ENCODE data around the gene GRIK4. TPM values are rescaled to one million over a fixed set of nuclear protein-coding genes. Genes with fewer than 3 reads are reported as not detected.

The GRIK4 gene
- total and polyA plus RNA-seq, 2 donors (not counting 1 experiment from before 2014, with no cell fraction given): 0.12 to 0.27 TPM

- Histone ChIP-seq H3K4me3 (ENCODE audit: control extremely low read depth in 1 of 5, extremely low read depth in 1 of 5, insufficient read depth in 1 of 5, low read depth in 2 of 5, low read length in 4 of 5) (no peak overlapping the region), H3K27ac (ENCODE audit: low read length in 2 of 2) (no peak overlapping the region), H2AFZ (ENCODE audit: insufficient read depth, low read depth, low read length, poor library complexity, severe bottlenecking) (no peak overlapping the region), H3K4me2 (replicated peaks; ENCODE audit: low read depth, low read length, poor library complexity, severe bottlenecking) (no peak overlapping the region), H3K9me3 (ENCODE audit: control extremely low read depth in 1 of 3, control insufficient read depth in 2 of 3, insufficient read depth in 1 of 3, low read length in 2 of 3) (no peaks in the 10 kb centered on the region), H3K79me2 (ENCODE audit: control insufficient read depth, insufficient read depth, low read length) (no peaks in the 10 kb centered on the region), H3K36me3 (replicated peaks in 1 of 2; ENCODE audit: control extremely low read depth in 1 of 2, control insufficient read depth in 1 of 2, extremely low read depth in 1 of 2, insufficient read depth in 2 of 2, low read length in 1 of 2) (no peaks in the 10 kb centered on the region), H3K9ac (ENCODE audit: low read length) (no peak overlapping the region), H3K27me3 (replicated peaks in 1 of 4; ENCODE audit: control extremely low read depth in 1 of 4, control insufficient read depth in 3 of 4, insufficient read depth in 4 of 4, low read length in 3 of 4) (peaks cover 0 to 18% (median 1%) of the 10 kb centered on the region in 4 experiments), H4K20me1 (ENCODE audit: control insufficient read depth, insufficient read depth, low read length, poor library complexity, severe bottlenecking) (no peaks in the 10 kb centered on the region), H3K4me1 (ENCODE audit: control insufficient read depth in 2 of 2, insufficient read depth in 2 of 2, low read length in 2 of 2) (no peaks in the 10 kb centered on the region)
- H3K4me3 Mint-ChIP-seq: no peak overlapping the region
- peaks cover 52% of the 10 kb centered on the region for H3K27me3 Mint-ChIP-seq
- ATAC-seq (ENCODE audit: low read depth) (no peak), DNase-seq (no peak)
- CTCF ChIA-PET: interaction anchor here (0.6 to 4.7 kb wide), 5 partner anchors 10 to 351 kb away, joined by 3 to 62 read pairs (median 31); partner anchors contain the start of genes ARHGEF12 and GRIK4
- H3K4me1 Mint-ChIP-seq: no peaks in the 10 kb centered on the region
- no peak overlapping the region for H3K27ac Mint-ChIP-seq
- POLR2A ChIA-PET: no interaction called here
- 72% methylated on average over 3 of the region's 7 CpGs for WGBS (ENCODE audit: insufficient coverage)
- H3K9me3 Mint-ChIP-seq (ENCODE audit: insufficient read depth): no peaks in the 10 kb centered on the region
- TF ChIP-seq CTCF (IDR thresholded peaks at IDR 0.05): no peak
- intact Hi-C loops (cut with micrococcal nuclease): no loop called here
Measured at GRCh38 chr11:120686516-120686915, 175.0 kb downstream of the GRIK4 start.

- Mint-ChIP-seq H3K27me3 (peaks cover 50% of the 10 kb centered on the region), H3K4me1 (no peaks in the 10 kb centered on the region), H3K27ac (no peak overlapping the region), H3K4me3 (no peak overlapping the region), H3K9me3 (ENCODE audit: insufficient read depth) (no peaks in the 10 kb centered on the region)
- intact Hi-C loops (cut with micrococcal nuclease): no loop called here
- no CpG with 5 or more reads among the region's 1 CpG for WGBS (ENCODE audit: insufficient coverage)
- H3K27ac ChIP-seq (ENCODE audit: low read length in 2 of 2): no peak overlapping the region
- no peak overlapping the region for H3K4me3 ChIP-seq (ENCODE audit: control extremely low read depth in 1 of 5, extremely low read depth in 1 of 5, insufficient read depth in 1 of 5, low read depth in 2 of 5, low read length in 4 of 5)
- DNase-seq (no peak), ATAC-seq (ENCODE audit: low read depth) (no peak)
- H3K9me3 ChIP-seq (ENCODE audit: control extremely low read depth in 1 of 3, control insufficient read depth in 2 of 3, insufficient read depth in 1 of 3, low read length in 2 of 3): no peaks in the 10 kb centered on the region
- H3K4me1 ChIP-seq (ENCODE audit: control insufficient read depth in 2 of 2, insufficient read depth in 2 of 2, low read length in 2 of 2): no peaks in the 10 kb centered on the region
- CTCF ChIA-PET: interaction anchor here (1.3 kb wide), 1 partner anchor 177 kb away, joined by 3 read pairs; the partner anchor contains the start of gene GRIK4
- no peak overlapping the region for H2AFZ ChIP-seq (ENCODE audit: insufficient read depth, low read depth, low read length, poor library complexity, severe bottlenecking)
- H4K20me1 ChIP-seq (ENCODE audit: control insufficient read depth, insufficient read depth, low read length, poor library complexity, severe bottlenecking): no peaks in the 10 kb centered on the region
- no peak overlapping the region for H3K4me2 ChIP-seq (replicated peaks; ENCODE audit: low read depth, low read length, poor library complexity, severe bottlenecking)
- POLR2A ChIA-PET: no interaction called here
- H3K79me2 ChIP-seq (ENCODE audit: control insufficient read depth, insufficient read depth, low read length): no peaks in the 10 kb centered on the region
- peaks cover 0 to 18% (median 1%) of the 10 kb centered on the region in 4 experiments for H3K27me3 ChIP-seq (replicated peaks in 1 of 4; ENCODE audit: control extremely low read depth in 1 of 4, control insufficient read depth in 3 of 4, insufficient read depth in 4 of 4, low read length in 3 of 4)
- H3K9ac ChIP-seq (ENCODE audit: low read length): no peak overlapping the region
- H3K36me3 ChIP-seq (replicated peaks in 1 of 2; ENCODE audit: control extremely low read depth in 1 of 2, control insufficient read depth in 1 of 2, extremely low read depth in 1 of 2, insufficient read depth in 2 of 2, low read length in 1 of 2): no peaks in the 10 kb centered on the region
- TF ChIP-seq EZH2 (IDR thresholded peaks at IDR 0.05; ENCODE audit: borderline replicate concordance, insufficient read depth, low read depth, low read length, poor library complexity, severe bottlenecking): no peak
- no peak for TF ChIP-seq CTCF (IDR thresholded peaks at IDR 0.05)
Measured at GRCh38 chr11:120688163-120688562, 176.6 kb downstream of the GRIK4 start.
